ENCODE data around the gene RHO.
"Not testable (repeated sequence)": the region's sequence is repeated elsewhere in the genome, so short reads cannot be mapped to it uniquely, and the experiment has no call there.

Gene RHO

GRCh38 chr3:129491794-129492193, 36.6 kb upstream of the RHO start:
- no peak overlapping the region for H3K4me3 ChIP-seq (ENCODE audit: low read length)
- no peaks in the 10 kb centered on the region for H3K27me3 ChIP-seq (replicated peaks; ENCODE audit: insufficient read depth, low read length)
- 0 out of 2 replicates have a peak, but pooled peaks cover 3% of the 10 kb centered on the region for H3K4me1 ChIP-seq (ENCODE audit: low read length)
- no peaks in the 10 kb centered on the region for H3K36me3 ChIP-seq (replicated peaks; ENCODE audit: insufficient read depth, low read length)
- H3K9ac ChIP-seq (ENCODE audit: low read length) = no peak overlapping the region
- no peak for DNase-seq
- H2AFZ ChIP-seq (ENCODE audit: low read length) = no peak overlapping the region
- H3F3A ChIP-seq (ENCODE audit: insufficient read depth, low read length) = no peaks in the 10 kb centered on the region
- no peak overlapping the region for H3K27ac ChIP-seq (ENCODE audit: low read length)
- no peaks in the 10 kb centered on the region for H3K9me3 ChIP-seq (replicated peaks; ENCODE audit: insufficient read depth, low read length)
- no peaks in the 10 kb centered on the region for H3K79me2 ChIP-seq (ENCODE audit: low read length)
- H3K4me2 ChIP-seq (ENCODE audit: low read depth, low read length) = no peak overlapping the region
- no peaks in the 10 kb centered on the region for H4K20me1 ChIP-seq (ENCODE audit: insufficient read depth, low read length)
- no peak for TF ChIP-seq CTCF (IDR thresholded peaks at IDR 0.05; ENCODE audit: low read length)
- no peak for TF ChIP-seq EZH2 (optimal IDR thresholded peaks at IDR 0.05; ENCODE audit: low read depth, low read length)
- TF ChIP-seq EZH2phosphoT487 (IDR thresholded peaks at IDR 0.05; ENCODE audit: low read length) = no peak
- no peaks in the 10 kb centered on the region for H3K9me2 ChIP-seq (replicated peaks; ENCODE audit: insufficient read depth, low read length)

- H3K4me2 ChIP-seq (ENCODE audit: low read depth, low read length) = no peak overlapping the region
- H3K27me3 ChIP-seq (replicated peaks; ENCODE audit: insufficient read depth, low read length) = no peaks in the 10 kb centered on the region
- no peaks in the 10 kb centered on the region for H3K79me2 ChIP-seq (ENCODE audit: low read length)
- no peak overlapping the region for H3K9ac ChIP-seq (ENCODE audit: low read length)
- H3K36me3 ChIP-seq (replicated peaks; ENCODE audit: insufficient read depth, low read length) = no peaks in the 10 kb centered on the region
- no peak overlapping the region for H3K27ac ChIP-seq (ENCODE audit: low read length)
- no peaks in the 10 kb centered on the region for H4K20me1 ChIP-seq (ENCODE audit: insufficient read depth, low read length)
- H2AFZ ChIP-seq (ENCODE audit: low read length) = no peak overlapping the region
- H3K4me1 ChIP-seq (ENCODE audit: low read length) = 0 out of 2 replicates have a peak, but pooled peaks cover 3% of the 10 kb centered on the region
- TF ChIP-seq EZH2 (optimal IDR thresholded peaks at IDR 0.05; ENCODE audit: low read depth, low read length) (no peak), CTCF (IDR thresholded peaks at IDR 0.05; ENCODE audit: low read length) (no peak), EZH2phosphoT487 (IDR thresholded peaks at IDR 0.05; ENCODE audit: low read length) (no peak)
- H3K9me2 ChIP-seq (replicated peaks; ENCODE audit: insufficient read depth, low read length) = no peaks in the 10 kb centered on the region
- no peaks in the 10 kb centered on the region for H3F3A ChIP-seq (ENCODE audit: insufficient read depth, low read length)
- no peak for DNase-seq
- no peaks in the 10 kb centered on the region for H3K9me3 ChIP-seq (replicated peaks; ENCODE audit: insufficient read depth, low read length)
- no peak overlapping the region for H3K4me3 ChIP-seq (ENCODE audit: low read length)
These were observed 35.7 kb upstream of the RHO start for GRCh38 chr3:129492691-129493090.

GRCh38 chr3:129493206-129493605, 35.2 kb upstream of the RHO start:
- Histone ChIP-seq H3K4me1 (ENCODE audit: low read length) (0 out of 2 replicates have a peak, but pooled peaks cover 3% of the 10 kb centered on the region), H2AFZ (ENCODE audit: low read length) (no peak overlapping the region), H3K27me3 (replicated peaks; ENCODE audit: insufficient read depth, low read length) (no peaks in the 10 kb centered on the region), H3F3A (ENCODE audit: insufficient read depth, low read length) (no peaks in the 10 kb centered on the region), H3K79me2 (ENCODE audit: low read length) (no peaks in the 10 kb centered on the region), H3K36me3 (replicated peaks; ENCODE audit: insufficient read depth, low read length) (no peaks in the 10 kb centered on the region), H3K9ac (ENCODE audit: low read length) (no peak overlapping the region), H3K9me2 (replicated peaks; ENCODE audit: insufficient read depth, low read length) (no peaks in the 10 kb centered on the region), H3K9me3 (replicated peaks; ENCODE audit: insufficient read depth, low read length) (no peaks in the 10 kb centered on the region), H3K4me2 (ENCODE audit: low read depth, low read length) (no peak overlapping the region), H3K4me3 (ENCODE audit: low read length) (no peak overlapping the region), H4K20me1 (ENCODE audit: insufficient read depth, low read length) (no peaks in the 10 kb centered on the region), H3K27ac (ENCODE audit: low read length) (no peak overlapping the region)
- no peak for DNase-seq
- TF ChIP-seq EZH2phosphoT487 (IDR thresholded peaks at IDR 0.05; ENCODE audit: low read length) (no peak), CTCF (IDR thresholded peaks at IDR 0.05; ENCODE audit: low read length) (no peak), EZH2 (optimal IDR thresholded peaks at IDR 0.05; ENCODE audit: low read depth, low read length) (no peak)

GRCh38 chr3:129494499-129494898, 33.9 kb upstream of the RHO start:
- H3K4me3 ChIP-seq (ENCODE audit: low read length); H3K4me1 ChIP-seq (ENCODE audit: low read length); H3K4me2 ChIP-seq (ENCODE audit: low read depth, low read length); H3K79me2 ChIP-seq (ENCODE audit: low read length); H3K9me3 ChIP-seq (replicated peaks; ENCODE audit: insufficient read depth, low read length); H2AFZ ChIP-seq (ENCODE audit: low read length); H3K27ac ChIP-seq (ENCODE audit: low read length); DNase-seq; H3K36me3 ChIP-seq (replicated peaks; ENCODE audit: insufficient read depth, low read length); H4K20me1 ChIP-seq (ENCODE audit: insufficient read depth, low read length); H3K9me2 ChIP-seq (replicated peaks; ENCODE audit: insufficient read depth, low read length); H3F3A ChIP-seq (ENCODE audit: insufficient read depth, low read length); H3K9ac ChIP-seq (ENCODE audit: low read length); H3K27me3 ChIP-seq (replicated peaks; ENCODE audit: insufficient read depth, low read length): not testable (repeated sequence)

- not testable (repeated sequence) for H3K9me2 ChIP-seq (replicated peaks; ENCODE audit: insufficient read depth, low read length); H2AFZ ChIP-seq (ENCODE audit: low read length); H3K4me1 ChIP-seq (ENCODE audit: low read length); H3K27me3 ChIP-seq (replicated peaks; ENCODE audit: insufficient read depth, low read length); H3K9ac ChIP-seq (ENCODE audit: low read length); H3K36me3 ChIP-seq (replicated peaks; ENCODE audit: insufficient read depth, low read length); H3K27ac ChIP-seq (ENCODE audit: low read length); H3K79me2 ChIP-seq (ENCODE audit: low read length); H3K4me3 ChIP-seq (ENCODE audit: low read length); DNase-seq; H3F3A ChIP-seq (ENCODE audit: insufficient read depth, low read length); H3K4me2 ChIP-seq (ENCODE audit: low read depth, low read length); H3K9me3 ChIP-seq (replicated peaks; ENCODE audit: insufficient read depth, low read length); H4K20me1 ChIP-seq (ENCODE audit: insufficient read depth, low read length)
These were observed 33.3 kb upstream of the RHO start for GRCh38 chr3:129495006-129495639.

All from MM.1S (cell line).